A673 (cell line): ENCODE results near the gene PPM1K. TPM values are rescaled to one million over a fixed set of nuclear protein-coding genes. Genes with fewer than 3 reads are reported as not detected.
"Not testable (repeated sequence)": the region's sequence is repeated elsewhere in the genome, so short reads cannot be mapped to it uniquely, and the experiment has no call there.

Source experiments
- BruUV-seq: library from RNA; stranded (reverse); fragments of 400-500 nt; replicated peaks from 2 replicates; lab custom pipeline; 2021; lab: Mats Ljungman, UMichigan
- CTCF ChIA-PET: fragments of 300-600 bp; sonication (Branson Sonifier 250); formaldehyde crosslinking; loops from one replicate; lab custom pipeline; 2022; ENCODE audit warnings: antibody characterized with exemption; lab: Charles Lee
- POLR2A ChIA-PET: fragments of 300-600 bp; sonication (Branson Sonifier 250); formaldehyde crosslinking; loops from one replicate; lab custom pipeline; 2022; ENCODE audit warnings: antibody characterized with exemption; ENCODE audit not compliant: low non-redundant PET; lab: Charles Lee
- DNase-seq: peaks from one replicate; pipeline ENCODE4 v3.0.0-alpha.2; 2015; ENCODE audit warnings: low spot score
- H3K27ac ChIP-seq: fragments of 200-600 bp; sonication (generic); 2 replicates; pipeline ENCODE4 v1.5.1; 2016; ENCODE audit warnings: mixed run types, low read depth, mild to moderate bottlenecking, mixed read lengths, antibody characterized with exemption, low read length; ENCODE audit not compliant: poor library complexity, severe bottlenecking
- H3K27me3 ChIP-seq: fragments of 200-600 bp; sonication (generic); replicated peaks from 2 replicates; pipeline ENCODE4 v1.6.1; 2017; ENCODE audit warnings: mixed run types, low read depth, mild to moderate bottlenecking, mixed read lengths, antibody characterized with exemption, low read length; ENCODE audit not compliant: insufficient read depth, poor library complexity
- H3K36me3 ChIP-seq: fragments of 200-600 bp; sonication (generic); 2 replicates; pipeline ENCODE4 v1.6.1; 2016; ENCODE audit warnings: mixed run types, mild to moderate bottlenecking, mixed read lengths, antibody characterized with exemption, low read length; ENCODE audit not compliant: insufficient read depth, poor library complexity, severe bottlenecking
- H3K4me1 ChIP-seq: fragments of 200-600 bp; sonication (generic); 2 replicates; pipeline ENCODE4 v1.6.1; 2017; ENCODE audit warnings: mixed run types, mild to moderate bottlenecking, mixed read lengths, antibody characterized with exemption, low read length; ENCODE audit not compliant: insufficient read depth, poor library complexity, severe bottlenecking
- H3K4me3 ChIP-seq: fragments of 200-600 bp; sonication (generic); 2 replicates; pipeline ENCODE4 v1.5.1; 2016; ENCODE audit warnings: low read depth, mixed run types, mild to moderate bottlenecking, mixed read lengths, low read length; ENCODE audit not compliant: poor library complexity, severe bottlenecking
- H3K9me3 ChIP-seq: fragments of 200-600 bp; sonication (generic); 2 replicates; pipeline ENCODE4 v1.6.1; 2016; ENCODE audit warnings: mixed run types, low read depth, mild to moderate bottlenecking, mixed read lengths, antibody characterized with exemption, low read length; ENCODE audit not compliant: poor library complexity, severe bottlenecking
- EZH2 ChIP-seq: fragments of 200-600 bp; sonication (generic); IDR thresholded peaks from 2 replicates; pipeline ENCODE4 v1.6.1; 2017; ENCODE audit warnings: borderline replicate concordance, low read depth, mild to moderate bottlenecking, mixed read lengths, antibody characterized with exemption, low read length; ENCODE audit not compliant: poor library complexity, severe bottlenecking
- intact Hi-C: fragments of 100-400 bp; cut with micrococcal nuclease; formaldehyde crosslinking; loops from one replicate; pipeline ENCODE4 v1.10.0; 2022; ENCODE audit not compliant: unreplicated experiment
- total RNA-seq: library from RNA; stranded (reverse); gene quantifications from 2 replicates; pipeline ENCODE4 v1.2.3, GENCODE V29; 2021
- TF ChIP-seq, protein P1 (sequence below): fragments of 300-800, 200-600 bp; sonication (generic); conservative IDR thresholded peaks from 2 replicates; pipeline ENCODE4 v1.5.1; 2017; ENCODE audit warnings: low read depth, mild to moderate bottlenecking, antibody characterized with exemption, low read length, moderate library complexity, mixed read lengths

The PPM1K gene
- total RNA-seq, 1 experiment from 2014 or later, result 2.7 TPM

DNA sequence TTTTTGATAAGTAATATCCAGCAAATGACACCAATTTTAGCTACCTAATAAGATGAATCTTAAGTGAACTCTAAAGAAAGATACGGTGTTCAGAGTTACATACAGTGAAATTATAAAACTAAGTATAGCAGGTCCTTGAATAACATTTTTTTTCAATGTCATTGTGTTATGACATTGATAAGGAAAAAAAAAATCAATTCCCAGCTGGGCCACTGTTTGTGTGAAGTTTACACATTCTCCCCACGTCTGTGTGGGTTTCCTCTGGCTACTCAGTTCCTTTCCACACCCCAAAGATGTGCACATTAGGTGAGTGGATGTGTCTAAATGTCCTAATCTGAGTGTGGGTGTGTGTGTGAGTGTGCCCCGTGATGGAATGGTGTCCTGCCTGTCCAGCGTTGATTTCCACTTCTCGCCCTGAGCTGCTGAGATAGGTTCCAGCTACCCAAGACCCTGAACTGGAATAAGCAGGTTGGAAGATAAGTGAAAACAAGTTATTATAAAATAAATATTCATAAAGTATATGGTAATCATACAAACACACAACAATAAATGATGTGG is 31.2 kb upstream of the PPM1K start:
- no TSS peak for BruUV-seq
- CTCF ChIA-PET, result no interaction called here
- H3K9me3 ChIP-seq, result no peaks in the 10 kb centered on the region
- no peaks in the 10 kb centered on the region for H3K36me3 ChIP-seq
- no peak overlapping the region for H3K27ac ChIP-seq
- H3K4me3 ChIP-seq, result no peak overlapping the region
- intact Hi-C loops, result no loop called here
- H3K27me3 ChIP-seq, result no peaks in the 10 kb centered on the region
- no peak for DNase-seq
- POLR2A ChIA-PET, result no interaction called here
- no peak for TF ChIP-seq EZH2
- TF ChIP-seq, protein P1, sequence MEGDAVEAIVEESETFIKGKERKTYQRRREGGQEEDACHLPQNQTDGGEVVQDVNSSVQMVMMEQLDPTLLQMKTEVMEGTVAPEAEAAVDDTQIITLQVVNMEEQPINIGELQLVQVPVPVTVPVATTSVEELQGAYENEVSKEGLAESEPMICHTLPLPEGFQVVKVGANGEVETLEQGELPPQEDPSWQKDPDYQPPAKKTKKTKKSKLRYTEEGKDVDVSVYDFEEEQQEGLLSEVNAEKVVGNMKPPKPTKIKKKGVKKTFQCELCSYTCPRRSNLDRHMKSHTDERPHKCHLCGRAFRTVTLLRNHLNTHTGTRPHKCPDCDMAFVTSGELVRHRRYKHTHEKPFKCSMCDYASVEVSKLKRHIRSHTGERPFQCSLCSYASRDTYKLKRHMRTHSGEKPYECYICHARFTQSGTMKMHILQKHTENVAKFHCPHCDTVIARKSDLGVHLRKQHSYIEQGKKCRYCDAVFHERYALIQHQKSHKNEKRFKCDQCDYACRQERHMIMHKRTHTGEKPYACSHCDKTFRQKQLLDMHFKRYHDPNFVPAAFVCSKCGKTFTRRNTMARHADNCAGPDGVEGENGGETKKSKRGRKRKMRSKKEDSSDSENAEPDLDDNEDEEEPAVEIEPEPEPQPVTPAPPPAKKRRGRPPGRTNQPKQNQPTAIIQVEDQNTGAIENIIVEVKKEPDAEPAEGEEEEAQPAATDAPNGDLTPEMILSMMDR, result no peak
- H3K4me1 ChIP-seq, result no peaks in the 10 kb centered on the region

DNA sequence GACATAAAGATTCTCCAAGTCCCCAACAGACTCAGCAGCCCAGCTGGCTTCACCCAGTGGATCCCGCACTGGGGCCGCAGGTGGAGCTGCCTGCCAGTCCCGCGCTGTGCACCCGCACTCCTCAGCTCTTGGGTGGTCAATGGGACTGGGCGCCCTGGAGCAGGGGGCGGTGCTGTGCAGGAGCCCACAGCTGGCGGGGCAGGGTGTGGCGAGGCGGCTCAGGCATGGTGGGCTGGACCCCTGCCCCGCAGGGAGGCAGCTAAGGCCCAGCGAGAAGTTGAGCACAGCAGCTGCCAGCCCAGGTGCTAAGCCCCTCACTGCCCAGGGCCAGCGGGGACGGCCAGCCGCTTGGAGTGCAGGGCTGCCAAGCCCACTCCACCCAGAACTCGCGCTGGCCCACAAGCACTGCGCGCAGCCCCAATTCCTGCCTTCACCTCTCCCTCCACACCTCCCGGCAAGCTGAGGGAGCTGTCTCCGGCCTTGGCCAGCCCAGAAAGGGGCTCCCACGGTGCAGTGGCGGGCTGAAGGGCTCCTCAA is 28.8 kb upstream of the PPM1K start:
- CTCF ChIA-PET, H3K36me3 ChIP-seq, DNase-seq, H3K4me1 ChIP-seq, BruUV-seq, POLR2A ChIA-PET, H3K9me3 ChIP-seq, H3K27ac ChIP-seq, H3K4me3 ChIP-seq, H3K27me3 ChIP-seq, intact Hi-C loops: not testable (repeated sequence)

- Histone ChIP-seq H3K4me1 (no peaks in the 10 kb centered on the region), H3K36me3 (no peaks in the 10 kb centered on the region), H3K9me3 (no peaks in the 10 kb centered on the region), H3K4me3 (no peak overlapping the region), H3K27ac (no peak overlapping the region), H3K27me3 (no peaks in the 10 kb centered on the region)
- no peak for DNase-seq
- TF ChIP-seq, protein P1, result no peak
- no peak for TF ChIP-seq EZH2
- no TSS peak for BruUV-seq
- POLR2A ChIA-PET, result no interaction called here
- intact Hi-C loops, result no loop called here
- CTCF ChIA-PET, result no interaction called here
These were observed 24.2 kb upstream of the PPM1K start for GRCh38 chr4:88308587-88308986.
